ENCODE results near the gene HEYL. TPM values are rescaled to one million over a fixed set of nuclear protein-coding genes. Genes with fewer than 3 reads are reported as not detected.

HEYL gene
- total RNA-seq, 1 experiment from 2014 or later: 8.8 TPM

DNA sequence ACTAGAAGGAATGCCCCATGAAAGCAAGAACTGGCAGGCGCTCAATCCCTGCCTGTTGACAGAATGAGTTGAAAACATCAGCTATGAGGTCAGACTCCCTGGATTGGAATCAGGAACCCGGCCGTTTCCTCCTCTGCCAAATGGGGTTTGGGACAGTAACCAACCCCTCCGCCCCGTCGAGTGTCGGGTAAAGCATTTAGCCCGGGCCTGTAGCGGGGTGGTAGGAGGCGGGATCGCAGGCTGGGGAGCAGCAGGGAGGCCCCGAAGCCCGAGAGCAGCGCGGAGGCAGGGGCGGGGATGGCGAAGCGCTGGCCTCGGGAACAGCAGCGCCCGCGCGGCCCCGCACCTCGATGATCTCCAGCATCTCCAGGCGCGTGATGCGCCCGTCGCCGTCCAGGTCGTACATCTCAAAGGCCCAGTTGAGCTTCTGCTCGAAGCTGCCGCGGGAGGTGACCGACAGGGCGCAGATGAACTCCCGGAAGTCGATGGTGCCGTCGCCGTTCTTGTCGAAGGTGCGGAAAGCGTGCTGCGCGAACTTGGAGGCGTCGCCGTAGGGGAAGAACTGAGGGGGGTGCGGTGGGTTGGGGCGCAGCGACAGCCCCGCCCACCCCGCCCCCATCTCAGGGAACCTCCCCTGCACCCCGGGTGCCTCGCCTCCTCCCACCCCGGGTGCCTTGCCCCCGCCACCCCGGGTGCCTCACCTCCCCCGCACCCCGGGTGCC lies 44.3 kb upstream of the HEYL start:
- RAD21 ChIA-PET (ENCODE audit: low non-redundant PET in 1 of 2, low total read pairs in 2 of 2, uncharacterized antibody in 2 of 2, unreplicated experiment in 2 of 2): no interaction called here
- no peak overlapping the region for H3K9ac ChIP-seq (ENCODE audit: low read length)
- H3K4me3 ChIP-seq (replicated peaks in 1 of 2; ENCODE audit: low read depth in 1 of 2, low read length in 2 of 2): no peak overlapping the region
- no peaks in the 10 kb centered on the region for H3K9me2 ChIP-seq (ENCODE audit: insufficient read depth)
- no peak overlapping the region for H3K27ac ChIP-seq (ENCODE audit: low read depth, low read length)
- no peaks in the 10 kb centered on the region for H4K20me1 ChIP-seq (ENCODE audit: insufficient read depth)
- no peaks in the 10 kb centered on the region for H3K9me3 ChIP-seq (ENCODE audit: control insufficient read depth in 1 of 2, insufficient read depth in 1 of 2, low read depth in 1 of 2, low read length in 2 of 2)
- TF ChIP-seq RAD21 (IDR thresholded peaks at IDR 0.05; ENCODE audit: low read depth): no peak
- TF ChIP-seq SP1 (IDR thresholded peaks at IDR 0.05; ENCODE audit: low read depth): no peak
- TF ChIP-seq, protein P1, sequence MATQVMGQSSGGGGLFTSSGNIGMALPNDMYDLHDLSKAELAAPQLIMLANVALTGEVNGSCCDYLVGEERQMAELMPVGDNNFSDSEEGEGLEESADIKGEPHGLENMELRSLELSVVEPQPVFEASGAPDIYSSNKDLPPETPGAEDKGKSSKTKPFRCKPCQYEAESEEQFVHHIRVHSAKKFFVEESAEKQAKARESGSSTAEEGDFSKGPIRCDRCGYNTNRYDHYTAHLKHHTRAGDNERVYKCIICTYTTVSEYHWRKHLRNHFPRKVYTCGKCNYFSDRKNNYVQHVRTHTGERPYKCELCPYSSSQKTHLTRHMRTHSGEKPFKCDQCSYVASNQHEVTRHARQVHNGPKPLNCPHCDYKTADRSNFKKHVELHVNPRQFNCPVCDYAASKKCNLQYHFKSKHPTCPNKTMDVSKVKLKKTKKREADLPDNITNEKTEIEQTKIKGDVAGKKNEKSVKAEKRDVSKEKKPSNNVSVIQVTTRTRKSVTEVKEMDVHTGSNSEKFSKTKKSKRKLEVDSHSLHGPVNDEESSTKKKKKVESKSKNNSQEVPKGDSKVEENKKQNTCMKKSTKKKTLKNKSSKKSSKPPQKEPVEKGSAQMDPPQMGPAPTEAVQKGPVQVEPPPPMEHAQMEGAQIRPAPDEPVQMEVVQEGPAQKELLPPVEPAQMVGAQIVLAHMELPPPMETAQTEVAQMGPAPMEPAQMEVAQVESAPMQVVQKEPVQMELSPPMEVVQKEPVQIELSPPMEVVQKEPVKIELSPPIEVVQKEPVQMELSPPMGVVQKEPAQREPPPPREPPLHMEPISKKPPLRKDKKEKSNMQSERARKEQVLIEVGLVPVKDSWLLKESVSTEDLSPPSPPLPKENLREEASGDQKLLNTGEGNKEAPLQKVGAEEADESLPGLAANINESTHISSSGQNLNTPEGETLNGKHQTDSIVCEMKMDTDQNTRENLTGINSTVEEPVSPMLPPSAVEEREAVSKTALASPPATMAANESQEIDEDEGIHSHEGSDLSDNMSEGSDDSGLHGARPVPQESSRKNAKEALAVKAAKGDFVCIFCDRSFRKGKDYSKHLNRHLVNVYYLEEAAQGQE (IDR thresholded peaks at IDR 0.05; ENCODE audit: low read depth): no peak
- TF ChIP-seq, protein P2, sequence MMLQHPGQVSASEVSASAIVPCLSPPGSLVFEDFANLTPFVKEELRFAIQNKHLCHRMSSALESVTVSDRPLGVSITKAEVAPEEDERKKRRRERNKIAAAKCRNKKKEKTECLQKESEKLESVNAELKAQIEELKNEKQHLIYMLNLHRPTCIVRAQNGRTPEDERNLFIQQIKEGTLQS (IDR thresholded peaks at IDR 0.05): no peak
- TF ChIP-seq, protein P3, sequence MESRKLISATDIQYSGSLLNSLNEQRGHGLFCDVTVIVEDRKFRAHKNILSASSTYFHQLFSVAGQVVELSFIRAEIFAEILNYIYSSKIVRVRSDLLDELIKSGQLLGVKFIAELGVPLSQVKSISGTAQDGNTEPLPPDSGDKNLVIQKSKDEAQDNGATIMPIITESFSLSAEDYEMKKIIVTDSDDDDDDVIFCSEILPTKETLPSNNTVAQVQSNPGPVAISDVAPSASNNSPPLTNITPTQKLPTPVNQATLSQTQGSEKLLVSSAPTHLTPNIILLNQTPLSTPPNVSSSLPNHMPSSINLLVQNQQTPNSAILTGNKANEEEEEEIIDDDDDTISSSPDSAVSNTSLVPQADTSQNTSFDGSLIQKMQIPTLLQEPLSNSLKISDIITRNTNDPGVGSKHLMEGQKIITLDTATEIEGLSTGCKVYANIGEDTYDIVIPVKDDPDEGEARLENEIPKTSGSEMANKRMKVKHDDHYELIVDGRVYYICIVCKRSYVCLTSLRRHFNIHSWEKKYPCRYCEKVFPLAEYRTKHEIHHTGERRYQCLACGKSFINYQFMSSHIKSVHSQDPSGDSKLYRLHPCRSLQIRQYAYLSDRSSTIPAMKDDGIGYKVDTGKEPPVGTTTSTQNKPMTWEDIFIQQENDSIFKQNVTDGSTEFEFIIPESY (IDR thresholded peaks at IDR 0.05; ENCODE audit: extremely low read depth, insufficient replicate concordance, low read length): no peak
- no peak for TF ChIP-seq EZH2phosphoT487 (IDR thresholded peaks at IDR 0.05; ENCODE audit: borderline replicate concordance)
- TF ChIP-seq, protein P4, sequence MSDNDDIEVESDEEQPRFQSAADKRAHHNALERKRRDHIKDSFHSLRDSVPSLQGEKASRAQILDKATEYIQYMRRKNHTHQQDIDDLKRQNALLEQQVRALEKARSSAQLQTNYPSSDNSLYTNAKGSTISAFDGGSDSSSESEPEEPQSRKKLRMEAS (IDR thresholded peaks at IDR 0.05): no peak
- no peak for TF ChIP-seq POLR2A (IDR thresholded peaks at IDR 0.05; ENCODE audit: borderline replicate concordance, extremely low read depth, insufficient read depth, insufficient read length)
- no peak for TF ChIP-seq ZFX (IDR thresholded peaks at IDR 0.05)
- no peak for TF ChIP-seq FOSL1 (IDR thresholded peaks at IDR 0.05; ENCODE audit: low read depth)
- no peak for TF ChIP-seq CEBPB (IDR thresholded peaks at IDR 0.05; ENCODE audit: low read depth)
- no peak for TF ChIP-seq YY1 (IDR thresholded peaks at IDR 0.05; ENCODE audit: extremely low read depth, insufficient replicate concordance, low read depth, low read length)
- TF ChIP-seq, protein P5, sequence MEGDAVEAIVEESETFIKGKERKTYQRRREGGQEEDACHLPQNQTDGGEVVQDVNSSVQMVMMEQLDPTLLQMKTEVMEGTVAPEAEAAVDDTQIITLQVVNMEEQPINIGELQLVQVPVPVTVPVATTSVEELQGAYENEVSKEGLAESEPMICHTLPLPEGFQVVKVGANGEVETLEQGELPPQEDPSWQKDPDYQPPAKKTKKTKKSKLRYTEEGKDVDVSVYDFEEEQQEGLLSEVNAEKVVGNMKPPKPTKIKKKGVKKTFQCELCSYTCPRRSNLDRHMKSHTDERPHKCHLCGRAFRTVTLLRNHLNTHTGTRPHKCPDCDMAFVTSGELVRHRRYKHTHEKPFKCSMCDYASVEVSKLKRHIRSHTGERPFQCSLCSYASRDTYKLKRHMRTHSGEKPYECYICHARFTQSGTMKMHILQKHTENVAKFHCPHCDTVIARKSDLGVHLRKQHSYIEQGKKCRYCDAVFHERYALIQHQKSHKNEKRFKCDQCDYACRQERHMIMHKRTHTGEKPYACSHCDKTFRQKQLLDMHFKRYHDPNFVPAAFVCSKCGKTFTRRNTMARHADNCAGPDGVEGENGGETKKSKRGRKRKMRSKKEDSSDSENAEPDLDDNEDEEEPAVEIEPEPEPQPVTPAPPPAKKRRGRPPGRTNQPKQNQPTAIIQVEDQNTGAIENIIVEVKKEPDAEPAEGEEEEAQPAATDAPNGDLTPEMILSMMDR (IDR thresholded peaks at IDR 0.05 in 2 of 3, conservative IDR thresholded peaks at IDR 0.05 in 1 of 3; ENCODE audit: borderline replicate concordance in 1 of 3, insufficient read depth in 1 of 3, low read depth in 2 of 3, low read length in 2 of 3): no peak
- H2AFZ ChIP-seq (ENCODE audit: low read depth, low read length, poor library complexity, severe bottlenecking): no peak overlapping the region
- H3K4me1 ChIP-seq (ENCODE audit: control insufficient read depth in 1 of 2, insufficient read depth in 2 of 2, low read length in 2 of 2): peaks cover 0 to 4% of the 10 kb centered on the region in 2 experiments; a peak in 1 of 4 replicates
- H3K36me3 ChIP-seq (ENCODE audit: control insufficient read depth in 1 of 2, insufficient read depth in 2 of 2, low read length in 2 of 2): no peaks in the 10 kb centered on the region
- CTCF ChIA-PET: interaction anchor here (0.9 kb wide), 1 partner anchor 77 kb away, joined by 3 read pairs; no protein-coding TSS in a partner anchor
- POLR2A ChIA-PET: no interaction called here
- DNase-seq (ENCODE audit: low read depth, low spot score): no peak
- no peaks in the 10 kb centered on the region for H3K79me2 ChIP-seq (ENCODE audit: insufficient read depth, low read length)
- intact Hi-C loops (cut with micrococcal nuclease): no loop called here
- H3K27me3 ChIP-seq (ENCODE audit: insufficient read depth, low read length): no peaks in the 10 kb centered on the region
- no peak overlapping the region for H3K4me2 ChIP-seq (ENCODE audit: low read length)
- ATAC-seq: no peak
- BruUV-seq (replicated peaks): no TSS peak

Data from HCT116 (cell line).